Stimulated activated CD8-positive, alpha-beta memory T cell treated with anti-CD3 and anti-CD28 coated beads, Interleukin-7, amount 100 ng/mL, for 1 hour (primary cell): Measurements from ENCODE around the gene CIDEC.
"Not testable (repeated sequence)": the region's sequence is repeated elsewhere in the genome, so short reads cannot be mapped to it uniquely, and the experiment has no call there.

Experiments used
- DNase-seq, 2 donors: peaks; one replicate each; pipeline ENCODE4 v3.0.0-alpha.2; 2020; ENCODE audit warnings: low read depth in 2 of 2

Gene CIDEC

GRCh38 chr3:9901967-9902366, 21.9 kb upstream of the CIDEC start:
- DNase-seq, result no peak

GRCh38 chr3:9900965-9901415, 20.9 kb upstream of the CIDEC start:
- DNase-seq, result not testable (repeated sequence)

- no peak for DNase-seq
Measured at GRCh38 chr3:9899289-9899791, 19.3 kb upstream of the CIDEC start.

GRCh38 chr3:9898467-9899241, 18.6 kb upstream of the CIDEC start:
- DNase-seq, result no peak

- no peak for DNase-seq
Measured at GRCh38 chr3:9897408-9898372, 17.6 kb upstream of the CIDEC start.

- not testable (repeated sequence) for DNase-seq
Measured at GRCh38 chr3:9896755-9897407, 16.8 kb upstream of the CIDEC start.

- not testable (repeated sequence) for DNase-seq
Measured at GRCh38 chr3:9895715-9896114, 15.7 kb upstream of the CIDEC start.

GRCh38 chr3:9893739-9894138, 13.7 kb upstream of the CIDEC start:
- no peak for DNase-seq

- DNase-seq, result no peak
Measured at GRCh38 chr3:9891072-9891622, 11.1 kb upstream of the CIDEC start.

- DNase-seq, result peak; percentile 84 to 88
Measured at GRCh38 chr3:9890249-9891071, 10.4 kb upstream of the CIDEC start, which contains the start of gene JAGN1. Gene JAGN1, plus strand, starts transcription at chr3:9890610. Its CDS starts 113 bp downstream, at chr3:9890723.

GRCh38 chr3:9889405-9889804, 9.4 kb upstream of the CIDEC start:
- DNase-seq, result no peak

- DNase-seq, result no peak
Measured at GRCh38 chr3:9888540-9888939, 8.5 kb upstream of the CIDEC start.

GRCh38 chr3:9887480-9887879, 7.4 kb upstream of the CIDEC start:
- no peak for DNase-seq

GRCh38 chr3:9886328-9886727, 6.3 kb upstream of the CIDEC start:
- DNase-seq, result no peak

- no peak for DNase-seq
Measured at GRCh38 chr3:9884555-9885165, 4.6 kb upstream of the CIDEC start.

GRCh38 chr3:9883706-9884554, 3.9 kb upstream of the CIDEC start:
- DNase-seq, result no peak

- DNase-seq, result no peak
Measured at GRCh38 chr3:9881441-9881840, 1.4 kb upstream of the CIDEC start.

GRCh38 chr3:9878700-9879099, 1.4 kb downstream of the CIDEC start:
- no peak for DNase-seq

- DNase-seq, result no peak
Measured at GRCh38 chr3:9876991-9877390, 3.1 kb downstream of the CIDEC start.
